MCF 10A (cell line): ENCODE data around the gene TFG. TPM values are rescaled to one million over a fixed set of nuclear protein-coding genes. Genes with fewer than 3 reads are reported as not detected.

Source experiments
- BruUV-seq: library from RNA; stranded (reverse); fragments of 400-500 nt; replicated peaks from 2 replicates; lab custom pipeline; 2021; lab: Mats Ljungman, UMichigan
- CTCF ChIA-PET: fragments of 300-600 bp; sonication (Branson Sonifier 250); formaldehyde crosslinking; extraction: SDS; loops from one replicate; lab custom pipeline; 2021; ENCODE audit warnings: antibody characterized with exemption, inconsistent platforms; lab: Yijun Ruan, JAX
- POLR2A ChIA-PET: fragments of 300-600, 350-650 bp; sonication (Branson Sonifier 250); formaldehyde crosslinking; extraction: SDS; loops from one replicate; lab custom pipeline; 2020; ENCODE audit warnings: antibody characterized with exemption, inconsistent platforms; lab: Yijun Ruan, JAX
- DNase-seq: peaks from one replicate; pipeline ENCODE4 v3.0.0-alpha.2; 2018; ENCODE audit not compliant: unreplicated experiment
- H3K27ac Mint-ChIP-seq: one replicate; pipeline ENCODE4 v1.8.0; 2022; ENCODE audit warnings: mild to moderate bottlenecking, low read depth, mixed read lengths; ENCODE audit not compliant: unreplicated experiment
- H3K27me3 Mint-ChIP-seq: one replicate; pipeline ENCODE4 v1.8.0; 2022; ENCODE audit warnings: mixed read lengths; ENCODE audit not compliant: insufficient read depth, unreplicated experiment
- H3K36me3 Mint-ChIP-seq: one replicate; pipeline ENCODE4 v1.8.0; 2022; ENCODE audit warnings: mild to moderate bottlenecking, moderate library complexity, mixed read lengths; ENCODE audit not compliant: insufficient read depth, unreplicated experiment
- H3K4me1 Mint-ChIP-seq: one replicate; pipeline ENCODE4 v1.8.0; 2022; ENCODE audit warnings: mixed read lengths; ENCODE audit not compliant: insufficient read depth, unreplicated experiment
- H3K4me3 Mint-ChIP-seq: one replicate; pipeline ENCODE4 v1.8.0; 2022; ENCODE audit warnings: mild to moderate bottlenecking, moderate library complexity, mixed read lengths; ENCODE audit not compliant: unreplicated experiment
- H3K9me3 Mint-ChIP-seq: one replicate; pipeline ENCODE4 v1.8.0; 2022; ENCODE audit warnings: mixed read lengths; ENCODE audit not compliant: unreplicated experiment
- intact Hi-C: fragments of 100-400 bp; cut with micrococcal nuclease; formaldehyde crosslinking; loops from 2 replicates; pipeline ENCODE4 v1.14.1; 2022
- total RNA-seq: library from RNA; stranded (reverse); gene quantifications from 2 replicates; pipeline ENCODE4 v1.2.3, GENCODE V29; 2022
- TF ChIP-seq, protein P1 (sequence below): fragments of 200-600 bp; IDR thresholded peaks from one replicate; pipeline ENCODE4 v1.8.0; 2022; ENCODE audit warnings: antibody characterized with exemption, mild to moderate bottlenecking; ENCODE audit not compliant: unreplicated experiment

TFG gene
- total RNA-seq, 1 experiment from 2014 or later: 168 TPM

DNA sequence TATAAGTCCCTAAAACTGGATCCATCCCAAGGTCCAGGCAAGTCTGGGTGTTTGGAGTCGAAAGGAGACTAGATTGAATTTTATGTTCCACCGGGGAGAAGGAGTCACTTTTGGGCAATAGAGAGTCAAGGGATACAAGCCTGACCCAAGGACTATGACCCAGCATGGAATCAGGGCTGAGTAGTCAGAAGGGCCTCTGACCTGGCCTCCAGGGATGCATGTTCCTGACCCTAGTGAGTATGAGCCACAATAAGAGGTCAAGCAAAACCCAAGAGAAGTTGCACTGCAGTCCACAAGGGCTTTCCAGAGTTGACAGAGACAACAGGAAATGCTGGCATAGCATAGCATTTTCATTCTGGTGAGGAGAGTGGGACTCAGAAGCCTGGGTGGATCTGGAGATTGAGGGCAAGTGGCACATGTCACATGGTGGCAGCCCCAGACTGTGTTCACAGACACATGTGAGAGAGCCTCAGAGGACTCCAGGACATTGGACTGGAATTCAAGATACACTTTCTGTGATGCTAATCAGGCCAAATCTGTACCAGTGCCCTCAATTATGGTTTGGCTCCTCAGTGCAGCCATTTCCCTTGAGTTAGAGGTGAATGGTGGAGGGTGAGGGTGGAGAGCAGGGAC is 66.9 kb downstream of the TFG start:
- intact Hi-C loops: no loop called here
- TF ChIP-seq, protein P1, sequence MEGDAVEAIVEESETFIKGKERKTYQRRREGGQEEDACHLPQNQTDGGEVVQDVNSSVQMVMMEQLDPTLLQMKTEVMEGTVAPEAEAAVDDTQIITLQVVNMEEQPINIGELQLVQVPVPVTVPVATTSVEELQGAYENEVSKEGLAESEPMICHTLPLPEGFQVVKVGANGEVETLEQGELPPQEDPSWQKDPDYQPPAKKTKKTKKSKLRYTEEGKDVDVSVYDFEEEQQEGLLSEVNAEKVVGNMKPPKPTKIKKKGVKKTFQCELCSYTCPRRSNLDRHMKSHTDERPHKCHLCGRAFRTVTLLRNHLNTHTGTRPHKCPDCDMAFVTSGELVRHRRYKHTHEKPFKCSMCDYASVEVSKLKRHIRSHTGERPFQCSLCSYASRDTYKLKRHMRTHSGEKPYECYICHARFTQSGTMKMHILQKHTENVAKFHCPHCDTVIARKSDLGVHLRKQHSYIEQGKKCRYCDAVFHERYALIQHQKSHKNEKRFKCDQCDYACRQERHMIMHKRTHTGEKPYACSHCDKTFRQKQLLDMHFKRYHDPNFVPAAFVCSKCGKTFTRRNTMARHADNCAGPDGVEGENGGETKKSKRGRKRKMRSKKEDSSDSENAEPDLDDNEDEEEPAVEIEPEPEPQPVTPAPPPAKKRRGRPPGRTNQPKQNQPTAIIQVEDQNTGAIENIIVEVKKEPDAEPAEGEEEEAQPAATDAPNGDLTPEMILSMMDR: no peak
- Mint-ChIP-seq H3K9me3 (no peaks in the 10 kb centered on the region), H3K27me3 (no peaks in the 10 kb centered on the region), H3K27ac (no peak overlapping the region), H3K36me3 (no peaks in the 10 kb centered on the region), H3K4me3 (no peak overlapping the region), H3K4me1 (peaks cover 6% of the 10 kb centered on the region)
- BruUV-seq: no TSS peak
- CTCF ChIA-PET: interaction anchor here (0.6 kb wide), 1 partner anchor 48 kb away, joined by 3 read pairs; no protein-coding TSS in a partner anchor
- POLR2A ChIA-PET: no interaction called here
- no peak for DNase-seq

DNA sequence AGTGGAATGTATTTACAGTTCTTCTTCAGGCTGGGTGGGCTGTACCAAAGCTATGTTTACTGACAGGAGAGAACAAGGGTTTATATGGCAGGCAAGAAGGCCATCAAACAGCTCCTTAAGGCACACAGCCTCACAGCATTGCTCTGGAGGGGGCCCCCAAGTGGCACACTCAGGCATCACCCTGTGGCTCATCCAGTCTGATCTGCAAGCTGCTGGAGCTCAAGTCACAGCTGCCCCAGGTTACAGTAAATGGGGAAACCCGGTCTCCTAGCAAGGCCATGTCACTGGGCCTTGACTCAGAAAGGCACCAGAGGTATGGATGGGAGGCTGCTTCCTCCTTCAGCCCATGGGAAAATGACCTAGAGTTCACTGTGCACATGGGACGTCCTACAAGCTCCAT is 67.5 kb downstream of the TFG start:
- DNase-seq: no peak
- H3K9me3 Mint-ChIP-seq: no peaks in the 10 kb centered on the region
- ChIA-PET CTCF (interaction anchor here (0.6 to 1.5 kb wide), 3 partner anchors 14 to 419 kb away, joined by 3 to 6 read pairs (median 4); no protein-coding TSS in a partner anchor), POLR2A (no interaction called here)
- H3K4me1 Mint-ChIP-seq: peaks cover 6% of the 10 kb centered on the region
- no peaks in the 10 kb centered on the region for H3K36me3 Mint-ChIP-seq
- H3K4me3 Mint-ChIP-seq: no peak overlapping the region
- TF ChIP-seq, protein P1: no peak
- intact Hi-C loops: no loop called here
- H3K27ac Mint-ChIP-seq: no peak overlapping the region
- H3K27me3 Mint-ChIP-seq: no peaks in the 10 kb centered on the region
- BruUV-seq: no TSS peak

DNA sequence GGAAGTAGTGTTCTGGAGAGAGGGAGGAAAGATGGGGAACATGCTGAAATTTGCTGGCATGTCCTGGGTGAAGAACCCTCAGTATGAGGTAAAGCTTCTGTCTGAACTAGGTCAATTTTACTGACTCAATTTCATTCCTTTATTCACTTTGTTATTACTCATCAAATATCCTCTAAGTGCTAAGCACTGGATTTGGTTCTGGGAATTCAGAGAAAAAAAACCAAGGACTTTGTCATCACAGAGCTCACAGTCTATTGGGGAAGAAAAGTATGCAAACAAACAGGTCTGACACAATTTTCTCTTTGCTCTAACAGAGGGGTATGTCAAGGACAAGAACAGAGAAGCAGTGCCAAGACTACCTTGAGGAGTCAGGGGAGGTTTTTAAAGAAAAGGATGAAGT is 68.0 kb downstream of the TFG start:
- Mint-ChIP-seq H3K9me3 (no peaks in the 10 kb centered on the region), H3K4me3 (no peak overlapping the region), H3K4me1 (peaks cover 6% of the 10 kb centered on the region), H3K36me3 (no peaks in the 10 kb centered on the region), H3K27me3 (no peaks in the 10 kb centered on the region), H3K27ac (no peak overlapping the region)
- intact Hi-C loops: no loop called here
- CTCF ChIA-PET: interaction anchor here (0.6 to 1.6 kb wide), 4 partner anchors 13 to 419 kb away, joined by 3 to 6 read pairs (median 4); no protein-coding TSS in a partner anchor
- POLR2A ChIA-PET: no interaction called here
- DNase-seq: no peak
- TF ChIP-seq, protein P1: no peak
- no TSS peak for BruUV-seq

DNA sequence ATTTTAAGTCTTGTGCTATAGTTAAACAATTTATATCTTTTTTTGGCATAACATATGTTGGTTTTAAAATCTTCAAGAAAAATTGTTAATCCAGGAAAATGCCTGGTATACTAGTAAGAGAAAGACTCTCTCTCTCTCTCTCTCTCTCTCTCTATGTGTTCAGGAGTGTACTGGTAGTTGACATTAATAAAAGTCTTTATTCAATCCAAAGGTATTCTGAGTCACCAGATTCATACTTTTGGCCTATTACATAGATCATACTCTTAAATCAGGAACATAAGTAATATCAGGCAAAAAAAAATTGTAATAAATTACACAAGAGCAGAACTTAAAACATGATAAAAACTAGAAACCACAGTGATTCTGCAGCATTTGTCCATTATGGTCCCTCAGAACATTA is 70.2 kb downstream of the TFG start:
- POLR2A ChIA-PET: no interaction called here
- no peaks in the 10 kb centered on the region for H3K27me3 Mint-ChIP-seq
- intact Hi-C loops: no loop called here
- BruUV-seq: no TSS peak
- no peak for DNase-seq
- H3K36me3 Mint-ChIP-seq: no peaks in the 10 kb centered on the region
- H3K4me1 Mint-ChIP-seq: peaks cover 6% of the 10 kb centered on the region
- H3K9me3 Mint-ChIP-seq: no peaks in the 10 kb centered on the region
- H3K4me3 Mint-ChIP-seq: no peak overlapping the region
- no peak overlapping the region for H3K27ac Mint-ChIP-seq
- CTCF ChIA-PET: interaction anchor here (0.8 kb wide), 1 partner anchor 198 kb away, joined by 6 read pairs; no protein-coding TSS in a partner anchor
- TF ChIP-seq, protein P1: no peak
